ENCODE results near the gene ATIC. TPM values are rescaled to one million over a fixed set of nuclear protein-coding genes. Genes with fewer than 3 reads are reported as not detected.
"Not testable (repeated sequence)": the region's sequence is repeated elsewhere in the genome, so short reads cannot be mapped to it uniquely, and the experiment has no call there.

The ATIC gene
- total RNA-seq, 4 donors from 2014 or later = 29.4 to 42.7 (median 38.6) TPM

- DNase-seq = no peak
- Histone ChIP-seq H3K36me3 (no peaks in the 10 kb centered on the region), H3K27ac (no peak overlapping the region), H3K27me3 (no peaks in the 10 kb centered on the region), H3K9me3 (peaks cover 0 to 12% (median 0%) of the 10 kb centered on the region in 3 donors), H3K4me3 (no peak overlapping the region), H3K4me1 (no peaks in the 10 kb centered on the region)
- intact Hi-C loops (cut with DNase I) = no loop called here
- TF ChIP-seq POLR2A (IDR thresholded peaks at IDR 0.05) (no peak), CTCF (IDR thresholded peaks at IDR 0.05) (no peak)
- WGBS, 2 donors = 67 to 87% methylated on average over 2 of the region's 2 CpGs
These were observed 9.9 kb upstream of the ATIC start for GRCh38 chr2:215301994-215302393.

GRCh38 chr2:215311259-215311624 is 617 bp upstream of the ATIC start:
- peak overlapping the region in 3 of 4 donors; percentile 79 to 85 (median 85) for H3K27ac ChIP-seq
- H3K9me3 ChIP-seq; intact Hi-C loops (cut with DNase I); H3K27me3 ChIP-seq; DNase-seq: not testable (repeated sequence)
- peak overlapping the region; percentile 66 to 74 (median 68) for H3K4me3 ChIP-seq
- peaks cover 0 to 39% (median 0%) of the 10 kb centered on the region in 3 donors for H3K4me1 ChIP-seq
- H3K36me3 ChIP-seq = peaks cover 0 to 16% (median 0%) of the 10 kb centered on the region in 3 donors
- 38 to 71% methylated on average over 10 to 11 of the region's 13 CpGs for WGBS, 2 donors

- TF ChIP-seq CTCF (IDR thresholded peaks at IDR 0.05) = no peak
- no peak for TF ChIP-seq POLR2A (IDR thresholded peaks at IDR 0.05)
- Histone ChIP-seq H3K27me3 (no peaks in the 10 kb centered on the region), H3K9me3 (no peaks in the 10 kb centered on the region), H3K36me3 (peaks cover 0 to 20% (median 0%) of the 10 kb centered on the region in 3 donors), H3K4me1 (peaks cover 0 to 39% (median 0%) of the 10 kb centered on the region in 3 donors), H3K27ac (peak overlapping the region in 2 of 4 donors; percentile 85), H3K4me3 (no peak overlapping the region)
- no peak for DNase-seq
- 68 to 78% methylated on average over 4 of the region's 4 CpGs for WGBS, 2 donors
- intact Hi-C loops (cut with DNase I) = no loop called here
These were observed 1.4 kb downstream of the ATIC start for GRCh38 chr2:215313255-215313613.

- no peak overlapping the region for H3K27ac ChIP-seq
- H3K9me3 ChIP-seq = no peaks in the 10 kb centered on the region
- peaks cover 0 to 39% (median 0%) of the 10 kb centered on the region in 3 donors for H3K4me1 ChIP-seq
- intact Hi-C loops (cut with DNase I) = no loop called here
- peaks cover 0 to 37% (median 2%) of the 10 kb centered on the region in 3 donors for H3K36me3 ChIP-seq
- no peak for TF ChIP-seq CTCF (IDR thresholded peaks at IDR 0.05)
- no peak for TF ChIP-seq POLR2A (IDR thresholded peaks at IDR 0.05)
- DNase-seq = no peak
- WGBS, 2 donors = 44 to 75% methylated on average over 1 of the region's 1 CpG
- H3K27me3 ChIP-seq = no peaks in the 10 kb centered on the region
- no peak overlapping the region for H3K4me3 ChIP-seq
These were observed 3.0 kb downstream of the ATIC start for GRCh38 chr2:215314896-215315295.

- Histone ChIP-seq H3K9me3 (no peaks in the 10 kb centered on the region), H3K36me3 (peaks cover 0 to 41% (median 4%) of the 10 kb centered on the region in 3 donors), H3K27me3 (no peaks in the 10 kb centered on the region), H3K4me3 (no peak overlapping the region), H3K4me1 (peaks cover 0 to 39% (median 0%) of the 10 kb centered on the region in 3 donors), H3K27ac (no peak overlapping the region)
- intact Hi-C loops (cut with DNase I) = no loop called here
- no peak for DNase-seq
- TF ChIP-seq CTCF (IDR thresholded peaks at IDR 0.05) (no peak), POLR2A (IDR thresholded peaks at IDR 0.05) (no peak)
- 87 to 95% methylated on average over 2 of the region's 2 CpGs for WGBS, 2 donors
These were observed 3.4 kb downstream of the ATIC start for GRCh38 chr2:215315301-215315700.

GRCh38 chr2:215316336-215316735 is 4.5 kb downstream of the ATIC start:
- WGBS, 2 donors = 84 to 88% methylated on average over 2 of the region's 2 CpGs
- Histone ChIP-seq H3K4me1 (peaks cover 0 to 33% (median 0%) of the 10 kb centered on the region in 3 donors), H3K27ac (no peak overlapping the region), H3K27me3 (no peaks in the 10 kb centered on the region), H3K36me3 (peaks cover 0 to 52% (median 4%) of the 10 kb centered on the region in 3 donors), H3K4me3 (no peak overlapping the region), H3K9me3 (no peaks in the 10 kb centered on the region)
- intact Hi-C loops (cut with DNase I) = no loop called here
- no peak for DNase-seq
- TF ChIP-seq POLR2A (IDR thresholded peaks at IDR 0.05) (no peak), CTCF (IDR thresholded peaks at IDR 0.05) (no peak)
